Mucosa of descending colon (tissue), 3 donors: ENCODE data around the gene PSTPIP2. TPM values are rescaled to one million over a fixed set of nuclear protein-coding genes. Genes with fewer than 3 reads are reported as not detected.

Source experiments
- ATAC-seq: fragments of 200-7000 bp; cut with Tn5 transposase; one replicate; pipeline ENCODE4 v1.9.1; 2020; ENCODE audit warnings: mild to moderate bottlenecking, moderate library complexity
- DNase-seq, 3 donors: peaks; one replicate each; pipeline ENCODE4 v3.0.0-alpha.2; 2020
- H3K36me3 ChIP-seq: fragments of 200-600 bp; one replicate; pipeline ENCODE4 v1.8.0; 2021; ENCODE audit warnings: low read depth, mild to moderate bottlenecking
- H3K4me1 ChIP-seq: fragments of 200-600 bp; one replicate; pipeline ENCODE4 v1.8.0; 2021; ENCODE audit warnings: low read depth, mild to moderate bottlenecking
- H3K4me3 ChIP-seq: fragments of 200-600 bp; one replicate; pipeline ENCODE4 v1.8.0; 2021; ENCODE audit warnings: mild to moderate bottlenecking
- H3K9me3 ChIP-seq: fragments of 200-600 bp; one replicate; pipeline ENCODE4 v1.8.0; 2021; ENCODE audit warnings: mild to moderate bottlenecking
- intact Hi-C, 2 donors: fragments of 100-400 bp; cut with DNase I in 1 of 2; cut with micrococcal nuclease in 1 of 2; formaldehyde crosslinking; loops; one replicate each; pipeline versions ENCODE4 v1.11.0 to v1.11.1; 2022; cut with DNase I, micrococcal nuclease
- total RNA-seq, 3 donors: library from RNA; stranded (reverse); fragmentation: NEBNext Ultra II Directional in 2 of 3; extraction: Animal tissue kit (Norgen Biotek cat#: 25700) in 2 of 3; gene quantifications; one replicate each; pipeline versions ENCODE4 v1.2.1 to v1.2.4, GENCODE V29; 2021 to 2023
- TF ChIP-seq, protein P1 (sequence below): fragments of 200-600 bp; IDR thresholded peaks from one replicate; pipeline ENCODE4 v1.8.0; 2022; ENCODE audit warnings: antibody characterized with exemption, mild to moderate bottlenecking
- donor health status: DM: no; HTN: no; CAD: no; lungs with moderate emphysema.
- donor health status: DM: no; HTN: no; CAD: no.
- donor health status: DM: no; HTN: yes; CAD: no.

Gene PSTPIP2
- total RNA-seq, 3 donors from 2014 or later = 2.9 to 9.4 (median 9.0) TPM

DNA sequence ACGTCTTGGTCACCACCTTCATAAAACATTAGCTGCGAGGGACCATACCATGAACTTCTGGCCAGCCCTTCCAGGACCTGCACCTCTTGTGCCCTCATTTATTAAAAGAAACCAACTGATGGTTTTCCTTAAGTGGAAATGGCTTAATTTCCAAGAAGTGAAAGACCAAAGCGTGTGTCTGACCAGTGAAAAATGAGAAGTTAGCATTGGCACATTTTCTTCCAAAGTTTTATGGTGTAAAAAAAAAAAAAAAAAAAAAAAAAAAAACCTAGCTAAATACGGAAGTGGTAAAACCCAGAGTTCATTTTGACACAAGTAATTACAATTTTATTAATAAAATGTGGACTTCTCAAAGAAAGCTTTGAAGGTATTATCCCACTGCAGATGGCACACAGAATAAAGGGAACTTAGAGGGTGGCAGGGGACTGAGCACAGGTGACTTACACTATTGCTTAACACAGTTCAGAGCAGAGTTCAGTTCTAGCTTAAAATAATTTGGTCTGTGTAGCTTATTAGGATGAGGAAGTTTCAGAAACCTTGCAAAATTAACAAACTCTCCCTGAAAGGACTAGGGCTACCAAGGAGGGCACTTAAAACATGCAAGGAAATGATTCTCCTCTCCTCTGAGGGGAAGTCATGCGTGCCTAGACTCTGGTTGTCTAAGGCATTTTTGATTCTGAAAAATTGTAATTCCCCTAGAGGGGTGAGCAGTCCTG is 62.8 kb downstream of the PSTPIP2 start:
- no peak for DNase-seq
- ATAC-seq = peak; percentile 26
- no peaks in the 10 kb centered on the region for H3K9me3 ChIP-seq
- no peaks in the 10 kb centered on the region for H3K36me3 ChIP-seq
- TF ChIP-seq, protein P1, sequence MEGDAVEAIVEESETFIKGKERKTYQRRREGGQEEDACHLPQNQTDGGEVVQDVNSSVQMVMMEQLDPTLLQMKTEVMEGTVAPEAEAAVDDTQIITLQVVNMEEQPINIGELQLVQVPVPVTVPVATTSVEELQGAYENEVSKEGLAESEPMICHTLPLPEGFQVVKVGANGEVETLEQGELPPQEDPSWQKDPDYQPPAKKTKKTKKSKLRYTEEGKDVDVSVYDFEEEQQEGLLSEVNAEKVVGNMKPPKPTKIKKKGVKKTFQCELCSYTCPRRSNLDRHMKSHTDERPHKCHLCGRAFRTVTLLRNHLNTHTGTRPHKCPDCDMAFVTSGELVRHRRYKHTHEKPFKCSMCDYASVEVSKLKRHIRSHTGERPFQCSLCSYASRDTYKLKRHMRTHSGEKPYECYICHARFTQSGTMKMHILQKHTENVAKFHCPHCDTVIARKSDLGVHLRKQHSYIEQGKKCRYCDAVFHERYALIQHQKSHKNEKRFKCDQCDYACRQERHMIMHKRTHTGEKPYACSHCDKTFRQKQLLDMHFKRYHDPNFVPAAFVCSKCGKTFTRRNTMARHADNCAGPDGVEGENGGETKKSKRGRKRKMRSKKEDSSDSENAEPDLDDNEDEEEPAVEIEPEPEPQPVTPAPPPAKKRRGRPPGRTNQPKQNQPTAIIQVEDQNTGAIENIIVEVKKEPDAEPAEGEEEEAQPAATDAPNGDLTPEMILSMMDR = no peak
- no peak overlapping the region for H3K4me3 ChIP-seq
- intact Hi-C loops = no loop called here
- H3K4me1 ChIP-seq = no peaks in the 10 kb centered on the region

DNA sequence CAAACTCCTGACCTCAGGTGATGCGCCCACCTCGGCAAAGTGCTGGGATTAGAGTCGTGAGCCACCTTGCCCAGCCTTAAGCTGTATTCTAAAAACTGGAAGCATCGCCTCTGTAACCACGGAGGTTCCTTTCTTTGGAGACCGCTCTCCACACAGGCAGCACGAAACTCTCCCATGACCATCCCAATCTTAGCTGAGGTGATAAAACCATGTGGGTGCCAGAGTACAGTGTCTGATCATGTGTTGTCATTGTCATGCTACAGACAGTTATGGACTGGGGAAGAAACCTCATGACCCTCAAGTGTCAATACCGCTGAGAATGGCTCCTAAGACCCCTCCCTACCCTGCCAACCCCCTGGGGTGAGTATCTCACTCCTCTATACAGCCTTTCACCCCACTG is 63.5 kb downstream of the PSTPIP2 start:
- TF ChIP-seq, protein P1 = no peak
- DNase-seq (no peak), ATAC-seq (no peak)
- Histone ChIP-seq H3K4me3 (no peak overlapping the region), H3K36me3 (no peaks in the 10 kb centered on the region), H3K4me1 (no peaks in the 10 kb centered on the region), H3K9me3 (no peaks in the 10 kb centered on the region)
- intact Hi-C loops = no loop called here

DNA sequence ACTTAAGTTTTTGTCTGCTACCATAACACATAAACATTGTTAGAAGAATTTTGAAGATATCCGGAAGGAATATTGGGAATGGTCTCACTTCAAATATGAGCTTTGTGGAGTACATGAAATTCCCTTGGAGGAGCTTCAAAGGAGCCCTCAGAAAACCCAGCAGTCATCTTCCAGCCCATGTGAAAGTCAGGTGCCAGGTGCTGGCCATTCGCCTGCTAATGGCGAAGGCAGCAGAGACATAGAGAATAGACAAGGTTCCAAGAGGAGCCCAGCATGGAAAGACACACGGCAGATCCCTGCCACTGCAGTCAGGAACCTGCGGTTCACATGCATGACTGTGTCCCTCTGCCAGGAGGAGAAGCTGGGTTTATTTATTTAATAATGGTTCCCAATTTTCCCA is 64.9 kb downstream of the PSTPIP2 start:
- DNase-seq (no peak), ATAC-seq (no peak)
- no peaks in the 10 kb centered on the region for H3K36me3 ChIP-seq
- intact Hi-C loops = no loop called here
- H3K4me1 ChIP-seq = no peaks in the 10 kb centered on the region
- no peaks in the 10 kb centered on the region for H3K9me3 ChIP-seq
- no peak overlapping the region for H3K4me3 ChIP-seq
- TF ChIP-seq, protein P1 = no peak

DNA sequence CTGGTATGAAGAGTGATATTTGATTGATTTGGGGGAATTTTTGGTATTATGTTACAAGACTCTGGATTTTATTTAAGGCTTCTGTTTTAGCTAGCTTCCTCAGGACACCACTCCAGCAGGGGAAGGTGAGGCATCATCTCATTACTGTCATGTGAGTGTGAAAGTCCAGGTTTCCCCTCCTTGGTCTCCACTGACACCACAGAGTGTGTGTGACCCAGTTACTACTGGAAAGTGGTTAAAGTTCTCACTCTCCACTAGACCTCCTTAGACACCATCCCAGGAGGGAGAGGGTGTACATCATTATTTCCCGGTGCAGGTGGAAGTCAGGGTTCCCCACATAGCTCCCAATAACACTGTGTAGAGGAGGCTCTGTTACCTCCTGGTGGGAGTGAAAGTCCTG is 69.1 kb downstream of the PSTPIP2 start:
- TF ChIP-seq, protein P1 = no peak
- intact Hi-C loops = no loop called here
- Histone ChIP-seq H3K36me3 (no peaks in the 10 kb centered on the region), H3K4me3 (no peak overlapping the region), H3K4me1 (no peaks in the 10 kb centered on the region), H3K9me3 (no peaks in the 10 kb centered on the region)
- DNase-seq = no peak
- ATAC-seq = no peak

DNA sequence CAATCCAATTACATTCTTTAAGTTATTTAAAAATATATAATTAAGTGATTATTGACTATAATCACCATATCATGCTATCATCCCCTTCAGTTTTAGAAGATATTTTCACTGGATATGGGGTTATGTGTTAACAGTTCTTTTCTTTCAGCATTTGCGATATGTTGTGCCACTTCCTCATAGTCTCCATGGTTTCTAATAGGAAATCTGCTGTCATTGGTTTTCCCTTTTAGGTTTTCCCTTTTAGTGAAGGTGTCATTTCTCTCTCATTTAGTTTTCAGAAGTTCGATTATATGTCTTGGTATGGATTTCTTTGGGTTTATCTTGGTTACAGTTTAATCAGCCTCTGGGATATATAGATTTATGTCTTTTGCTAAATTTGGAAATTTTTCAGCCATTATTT is 70.2 kb downstream of the PSTPIP2 start:
- DNase-seq = no peak
- intact Hi-C loops = no loop called here
- ATAC-seq = no peak
- Histone ChIP-seq H3K9me3 (no peaks in the 10 kb centered on the region), H3K4me1 (no peaks in the 10 kb centered on the region), H3K36me3 (no peaks in the 10 kb centered on the region), H3K4me3 (no peak overlapping the region)
- TF ChIP-seq, protein P1 = no peak

DNA sequence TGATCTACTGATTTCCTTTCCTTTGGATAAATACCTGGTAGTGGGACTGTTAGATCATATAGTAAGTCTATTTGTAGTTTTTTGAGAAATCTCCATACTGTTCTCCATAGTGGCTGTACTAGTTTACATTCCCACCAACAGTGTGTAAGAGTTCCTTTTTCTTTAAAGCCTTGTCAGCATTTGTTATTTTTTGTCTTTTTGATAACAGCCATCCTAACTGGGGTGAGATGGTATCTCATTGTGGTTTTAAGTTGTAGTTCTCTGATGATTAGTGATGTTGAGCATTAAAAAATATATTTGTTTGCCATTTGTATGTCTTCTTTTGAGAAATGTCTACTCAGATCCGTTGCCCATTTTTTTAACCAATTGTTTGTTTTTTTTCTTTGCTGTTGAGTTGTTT is 71.0 kb downstream of the PSTPIP2 start:
- ATAC-seq = no peak
- TF ChIP-seq, protein P1 = no peak
- no peak overlapping the region for H3K4me3 ChIP-seq
- intact Hi-C loops = no loop called here
- no peaks in the 10 kb centered on the region for H3K9me3 ChIP-seq
- no peaks in the 10 kb centered on the region for H3K4me1 ChIP-seq
- no peaks in the 10 kb centered on the region for H3K36me3 ChIP-seq
- DNase-seq = no peak
